Transverse colon (tissue), 4 donors: ENCODE measurements around the gene TRPT1.

Experiments
- EP300 ChIP-seq: sonication (generic); formaldehyde crosslinking; IDR thresholded peaks from one replicate; pipeline ENCODE4 v1.6.1; 2017; ENCODE audit warnings: antibody characterized with exemption, low read depth
- POLR2AphosphoS5 ChIP-seq, 3 donors: sonication (generic); formaldehyde crosslinking; IDR thresholded peaks; one replicate each; pipeline ENCODE4 v1.6.1; 2016; ENCODE audit warnings: antibody characterized with exemption in 3 of 3
- TF ChIP-seq, protein P1 (sequence below), 5 experiments: fragments of 200-600 bp in 3 of 5; fragments of 450-650 bp in 2 of 5; sonication (generic) in 3 of 5; IDR thresholded peaks; 1 replicate in 2 of 5; 2 replicates in 3 of 5; pipeline ENCODE4 v1.5.1; 2016 to 2017; ENCODE audit warnings: antibody characterized with exemption in 5 of 5, inconsistent platforms in 3 of 5, mild to moderate bottlenecking in 2 of 5, moderate library complexity in 1 of 5

GRCh38 chr11:64176751-64177150 lies 49.2 kb downstream of the TRPT1 start:
- TF ChIP-seq, protein P1, sequence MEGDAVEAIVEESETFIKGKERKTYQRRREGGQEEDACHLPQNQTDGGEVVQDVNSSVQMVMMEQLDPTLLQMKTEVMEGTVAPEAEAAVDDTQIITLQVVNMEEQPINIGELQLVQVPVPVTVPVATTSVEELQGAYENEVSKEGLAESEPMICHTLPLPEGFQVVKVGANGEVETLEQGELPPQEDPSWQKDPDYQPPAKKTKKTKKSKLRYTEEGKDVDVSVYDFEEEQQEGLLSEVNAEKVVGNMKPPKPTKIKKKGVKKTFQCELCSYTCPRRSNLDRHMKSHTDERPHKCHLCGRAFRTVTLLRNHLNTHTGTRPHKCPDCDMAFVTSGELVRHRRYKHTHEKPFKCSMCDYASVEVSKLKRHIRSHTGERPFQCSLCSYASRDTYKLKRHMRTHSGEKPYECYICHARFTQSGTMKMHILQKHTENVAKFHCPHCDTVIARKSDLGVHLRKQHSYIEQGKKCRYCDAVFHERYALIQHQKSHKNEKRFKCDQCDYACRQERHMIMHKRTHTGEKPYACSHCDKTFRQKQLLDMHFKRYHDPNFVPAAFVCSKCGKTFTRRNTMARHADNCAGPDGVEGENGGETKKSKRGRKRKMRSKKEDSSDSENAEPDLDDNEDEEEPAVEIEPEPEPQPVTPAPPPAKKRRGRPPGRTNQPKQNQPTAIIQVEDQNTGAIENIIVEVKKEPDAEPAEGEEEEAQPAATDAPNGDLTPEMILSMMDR (IDR thresholded peaks at IDR 0.05), result no peak
- TF ChIP-seq POLR2AphosphoS5 (IDR thresholded peaks at IDR 0.05), result no peak
- TF ChIP-seq EP300, result no peak
